Suprapubic skin (tissue), 4 donors: ENCODE results near the gene NCAPD3.

Experiments used
- EP300 ChIP-seq: sonication (generic); formaldehyde crosslinking; IDR thresholded peaks from one replicate; pipeline ENCODE4 v1.6.1; 2017; ENCODE audit warnings: antibody characterized with exemption
- POLR2A ChIP-seq, 2 donors: fragments of 450-650 bp; IDR thresholded peaks; one replicate each; pipeline ENCODE4 v1.6.1; 2017; ENCODE audit warnings: antibody characterized with exemption in 2 of 2, mild to moderate bottlenecking in 2 of 2, moderate library complexity in 2 of 2
- POLR2AphosphoS5 ChIP-seq, 3 donors: sonication (generic); formaldehyde crosslinking; IDR thresholded peaks; one replicate each; pipeline ENCODE4 v1.6.1; 2017; ENCODE audit warnings: antibody characterized with exemption in 3 of 3
- TF ChIP-seq, protein P1 (sequence below), 2 donors: fragments of 200-600 bp in 1 of 2; fragments of 450-650 bp in 1 of 2; sonication (generic) in 1 of 2; IDR thresholded peaks; one replicate each; pipeline ENCODE4 v1.5.1; 2016 to 2019; ENCODE audit warnings: antibody characterized with exemption in 2 of 2, mild to moderate bottlenecking in 1 of 2, moderate library complexity in 1 of 2

DNA sequence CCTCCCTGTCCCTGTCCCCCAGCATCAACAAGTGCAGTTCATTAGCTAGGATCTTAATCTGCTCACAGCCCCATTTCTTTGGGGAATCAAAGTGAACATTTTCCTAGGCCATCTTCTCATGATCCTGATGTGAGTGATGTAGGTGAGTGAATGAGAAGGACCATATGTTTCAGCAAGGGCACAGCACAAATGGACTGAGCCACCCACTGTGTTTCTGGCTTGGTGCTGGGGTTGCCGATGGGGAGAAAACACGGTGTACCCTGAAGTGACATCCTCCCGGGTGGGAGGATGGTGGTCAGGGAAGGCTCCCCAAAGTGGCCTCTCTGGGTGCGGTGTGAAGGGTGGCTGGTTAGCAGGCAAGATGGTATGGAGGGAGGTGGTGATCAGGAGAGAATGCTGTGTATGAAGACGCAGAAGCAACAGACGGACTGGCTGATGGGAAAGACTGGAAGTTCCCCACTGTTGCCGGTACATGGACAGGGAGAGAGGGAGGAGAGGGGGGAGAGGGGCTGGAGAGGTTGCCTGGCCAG lies 82.7 kb downstream of the NCAPD3 start:
- no peak for TF ChIP-seq EP300
- TF ChIP-seq, protein P1, sequence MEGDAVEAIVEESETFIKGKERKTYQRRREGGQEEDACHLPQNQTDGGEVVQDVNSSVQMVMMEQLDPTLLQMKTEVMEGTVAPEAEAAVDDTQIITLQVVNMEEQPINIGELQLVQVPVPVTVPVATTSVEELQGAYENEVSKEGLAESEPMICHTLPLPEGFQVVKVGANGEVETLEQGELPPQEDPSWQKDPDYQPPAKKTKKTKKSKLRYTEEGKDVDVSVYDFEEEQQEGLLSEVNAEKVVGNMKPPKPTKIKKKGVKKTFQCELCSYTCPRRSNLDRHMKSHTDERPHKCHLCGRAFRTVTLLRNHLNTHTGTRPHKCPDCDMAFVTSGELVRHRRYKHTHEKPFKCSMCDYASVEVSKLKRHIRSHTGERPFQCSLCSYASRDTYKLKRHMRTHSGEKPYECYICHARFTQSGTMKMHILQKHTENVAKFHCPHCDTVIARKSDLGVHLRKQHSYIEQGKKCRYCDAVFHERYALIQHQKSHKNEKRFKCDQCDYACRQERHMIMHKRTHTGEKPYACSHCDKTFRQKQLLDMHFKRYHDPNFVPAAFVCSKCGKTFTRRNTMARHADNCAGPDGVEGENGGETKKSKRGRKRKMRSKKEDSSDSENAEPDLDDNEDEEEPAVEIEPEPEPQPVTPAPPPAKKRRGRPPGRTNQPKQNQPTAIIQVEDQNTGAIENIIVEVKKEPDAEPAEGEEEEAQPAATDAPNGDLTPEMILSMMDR (IDR thresholded peaks at IDR 0.05): no peak
- TF ChIP-seq POLR2A (IDR thresholded peaks at IDR 0.05): no peak
- no peak for TF ChIP-seq POLR2AphosphoS5 (IDR thresholded peaks at IDR 0.05)
